Breast epithelium (tissue), 4 donors: Measurements from ENCODE around the gene SLCO4A1. TPM values are rescaled to one million over a fixed set of nuclear protein-coding genes. Genes with fewer than 3 reads are reported as not detected.
A peak's percentile ranks its signal among the peaks of the same experiment; 100 is the strongest.

Source experiments
- DNase-seq, 2 donors: peaks; one replicate each; pipeline ENCODE4 v3.0.0-alpha.2; 2019; ENCODE audit warnings: low spot score in 2 of 2
- H3K27ac ChIP-seq, 2 donors: fragments of 200-600 bp; sonication (generic) in 1 of 2; one replicate each; pipeline ENCODE4 v1.5.1; 2016 to 2019; ENCODE audit warnings: mild to moderate bottlenecking in 1 of 2
- H3K27me3 ChIP-seq, 2 donors: fragments of 200-600 bp; sonication (generic) in 1 of 2; one replicate each; pipeline versions ENCODE4 v1.5.1 to v1.6.0; 2017 to 2019; ENCODE audit warnings: control low read depth in 1 of 2, mild to moderate bottlenecking in 1 of 2
- H3K36me3 ChIP-seq: fragments of 200-600 bp; one replicate; pipeline ENCODE4 v1.5.1; 2019
- H3K4me1 ChIP-seq, 2 donors: fragments of 200-600 bp; sonication (generic); one replicate each; pipeline ENCODE4 v1.5.1; 2016 to 2019; ENCODE audit warnings: control low read depth in 1 of 2
- H3K4me3 ChIP-seq, 3 donors: fragments of 200-600 bp; sonication (generic); 1 replicate in 2 of 3; 2 replicates in 1 of 3; pipeline ENCODE4 v1.5.1; 2016 to 2019; ENCODE audit warnings: mild to moderate bottlenecking in 3 of 3, moderate library complexity in 2 of 3
- H3K9me3 ChIP-seq, 2 donors: fragments of 200-600 bp; sonication (generic) in 1 of 2; one replicate each; pipeline ENCODE4 v1.5.1; 2016 to 2019; ENCODE audit warnings: control low read depth in 1 of 2
- CTCF ChIP-seq, 3 donors: fragments of 450-650 bp; IDR thresholded peaks; one replicate each; pipeline ENCODE4 v1.5.1; 2016 to 2017; ENCODE audit warnings: antibody characterized with exemption in 3 of 3, mild to moderate bottlenecking in 3 of 3, moderate library complexity in 3 of 3
- POLR2A ChIP-seq: fragments of 450-650 bp; IDR thresholded peaks from one replicate; pipeline ENCODE4 v1.6.1; 2016; ENCODE audit warnings: antibody characterized with exemption, mild to moderate bottlenecking, moderate library complexity
- POLR2AphosphoS5 ChIP-seq, 3 donors: sonication (generic); formaldehyde crosslinking; IDR thresholded peaks; one replicate each; pipeline ENCODE4 v1.6.1; 2017; ENCODE audit warnings: antibody characterized with exemption in 3 of 3
- intact Hi-C: fragments of 100-400 bp; cut with DNase I; formaldehyde crosslinking; loops from one replicate; pipeline ENCODE4 v1.15.1; 2023; ENCODE audit warnings: low total_unique reads
- total RNA-seq, 3 donors: library from RNA; depleted of rRNA; stranded (reverse); fragments of >200 nt; gene quantifications; one replicate each; pipeline ENCODE4 v1.1.0, GENCODE V29; 2016

Gene SLCO4A1, protein sequence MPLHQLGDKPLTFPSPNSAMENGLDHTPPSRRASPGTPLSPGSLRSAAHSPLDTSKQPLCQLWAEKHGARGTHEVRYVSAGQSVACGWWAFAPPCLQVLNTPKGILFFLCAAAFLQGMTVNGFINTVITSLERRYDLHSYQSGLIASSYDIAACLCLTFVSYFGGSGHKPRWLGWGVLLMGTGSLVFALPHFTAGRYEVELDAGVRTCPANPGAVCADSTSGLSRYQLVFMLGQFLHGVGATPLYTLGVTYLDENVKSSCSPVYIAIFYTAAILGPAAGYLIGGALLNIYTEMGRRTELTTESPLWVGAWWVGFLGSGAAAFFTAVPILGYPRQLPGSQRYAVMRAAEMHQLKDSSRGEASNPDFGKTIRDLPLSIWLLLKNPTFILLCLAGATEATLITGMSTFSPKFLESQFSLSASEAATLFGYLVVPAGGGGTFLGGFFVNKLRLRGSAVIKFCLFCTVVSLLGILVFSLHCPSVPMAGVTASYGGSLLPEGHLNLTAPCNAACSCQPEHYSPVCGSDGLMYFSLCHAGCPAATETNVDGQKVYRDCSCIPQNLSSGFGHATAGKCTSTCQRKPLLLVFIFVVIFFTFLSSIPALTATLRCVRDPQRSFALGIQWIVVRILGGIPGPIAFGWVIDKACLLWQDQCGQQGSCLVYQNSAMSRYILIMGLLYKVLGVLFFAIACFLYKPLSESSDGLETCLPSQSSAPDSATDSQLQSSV
- 10 to 100 TPM in 2 of 3 donors, 1 to 10 TPM in 1; 8.8 to 26.5 (median 15.4) TPM for total RNA-seq

DNA sequence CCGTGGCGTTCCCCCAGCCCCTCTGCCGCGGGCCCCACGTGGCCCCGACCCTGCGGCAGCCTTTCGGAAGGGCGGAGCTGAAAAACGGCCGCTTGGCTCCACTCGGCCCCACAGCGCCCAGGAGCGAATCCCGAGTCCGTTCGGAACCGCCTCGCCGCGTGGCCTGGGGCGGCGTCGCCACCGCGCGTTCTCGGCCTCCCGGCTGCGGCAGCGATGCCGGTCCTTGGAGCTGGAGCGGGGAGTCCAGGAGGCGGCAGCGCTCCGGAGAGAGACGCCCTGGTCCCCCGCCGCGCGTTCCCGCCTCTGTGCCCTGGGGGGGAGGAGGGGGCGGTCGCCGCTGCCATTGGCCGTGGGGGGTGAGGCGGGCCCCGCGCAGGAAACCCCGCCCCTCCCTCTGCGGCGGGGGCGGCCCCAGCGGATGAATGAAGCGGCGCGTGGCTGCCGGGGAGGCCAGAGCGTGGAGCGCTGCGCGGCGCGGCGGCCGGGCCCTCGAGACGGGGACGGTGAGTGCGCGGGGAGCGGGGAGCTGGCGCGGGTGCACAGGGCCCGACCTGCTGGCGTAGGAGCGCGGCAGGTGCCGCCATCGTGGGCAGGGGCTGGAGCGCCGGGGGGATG, at the start of gene SLCO4A1:
Gene SLCO4A1 (plus strand): TSS at position 453 of the 615 bp plus-strand sequence. CDS start 13,952 bp downstream, outside the sequence.
- Histone ChIP-seq H3K4me1 (peaks cover 6 to 14% of the 10 kb centered on the region in 2 donors), H3K27me3 (peaks cover 0 to 7% of the 10 kb centered on the region in 2 donors), H3K4me3 (peak within 1 kb of the TSS; percentile 51 to 73 (median 60)), H3K27ac (peak within 1 kb of the TSS; percentile 25 to 73), H3K9me3 (no peaks in the 10 kb centered on the region), H3K36me3 (no peaks in the 10 kb centered on the region)
- TF ChIP-seq CTCF (IDR thresholded peaks at IDR 0.05) (no peak), POLR2AphosphoS5 (IDR thresholded peaks at IDR 0.05) (peak in 2 of 3 donors; percentile 13 to 19), POLR2A (no peak)
- DNase-seq, result peak in 1 of 2 donors; percentile 40
- intact Hi-C loops, result no loop called here

- H3K4me3 ChIP-seq, result no peak overlapping the region
- no peak overlapping the region for H3K27ac ChIP-seq
- H3K4me1 ChIP-seq, result no peaks in the 10 kb centered on the region
- TF ChIP-seq CTCF (IDR thresholded peaks at IDR 0.05) (no peak), POLR2AphosphoS5 (IDR thresholded peaks at IDR 0.05) (no peak), POLR2A (no peak)
- no peaks in the 10 kb centered on the region for H3K36me3 ChIP-seq
- no peaks in the 10 kb centered on the region for H3K9me3 ChIP-seq
- no peak for DNase-seq
- peaks cover 0 to 68% of the 10 kb centered on the region in 2 donors for H3K27me3 ChIP-seq
- intact Hi-C loops, result no loop called here
These were observed 49.7 kb upstream of the SLCO4A1 start for GRCh38 chr20:62592506-62593177.

- H3K4me1 ChIP-seq, result no peaks in the 10 kb centered on the region
- intact Hi-C loops, result no loop called here
- H3K4me3 ChIP-seq, result no peak overlapping the region
- no peaks in the 10 kb centered on the region for H3K36me3 ChIP-seq
- no peak for DNase-seq
- H3K27ac ChIP-seq, result no peak overlapping the region
- H3K9me3 ChIP-seq, result no peaks in the 10 kb centered on the region
- no peak for TF ChIP-seq POLR2AphosphoS5 (IDR thresholded peaks at IDR 0.05)
- no peak for TF ChIP-seq POLR2A
- TF ChIP-seq CTCF (IDR thresholded peaks at IDR 0.05), result no peak
- peaks cover 0 to 60% of the 10 kb centered on the region in 2 donors for H3K27me3 ChIP-seq
These were observed 48.7 kb upstream of the SLCO4A1 start for GRCh38 chr20:62593616-62594015.

- intact Hi-C loops, result no loop called here
- Histone ChIP-seq H3K27ac (no peak overlapping the region), H3K27me3 (peaks cover 0 to 53% of the 10 kb centered on the region in 2 donors), H3K4me1 (no peaks in the 10 kb centered on the region), H3K4me3 (no peak overlapping the region), H3K9me3 (no peaks in the 10 kb centered on the region), H3K36me3 (no peaks in the 10 kb centered on the region)
- TF ChIP-seq POLR2AphosphoS5 (IDR thresholded peaks at IDR 0.05), result no peak
- no peak for TF ChIP-seq CTCF (IDR thresholded peaks at IDR 0.05)
- TF ChIP-seq POLR2A, result no peak
- DNase-seq, result no peak
These were observed 47.2 kb upstream of the SLCO4A1 start for GRCh38 chr20:62595069-62595468.
